K562 (cell line): ENCODE data around the gene PEDS1. TPM values are rescaled to one million over a fixed set of nuclear protein-coding genes. Genes with fewer than 3 reads are reported as not detected.
A peak's percentile ranks its signal among the peaks of the same experiment; 100 is the strongest.

Experiments
- BCL6 ChIP-seq: fragments of 250-450 bp; sonication (Bioruptor Pico); IDR thresholded peaks from 2 replicates; pipeline ENCODE4 v1.4.0; 2020
- CHD1 ChIP-seq: fragments of 200-600 bp; sonication (generic); IDR thresholded peaks from one replicate; pipeline ENCODE4 v1.6.1; 2012; ENCODE audit warnings: mild to moderate bottlenecking, moderate library complexity, low read length, inconsistent platforms
- ETS2 ChIP-seq: IDR thresholded peaks from 2 replicates; pipeline ENCODE4 v1.6.1; 2016; ENCODE audit warnings: borderline replicate concordance, missing genetic modification characterization, mild to moderate bottlenecking, moderate library complexity, missing compliant biosample characterization; ENCODE audit not compliant: poor library complexity, severe bottlenecking
- HMBOX1 ChIP-seq: sonication (generic); IDR thresholded peaks from 2 replicates; pipeline ENCODE4 v1.6.1; 2016
- HMG20A ChIP-seq: fragments of 450-650 bp; formaldehyde crosslinking; conservative IDR thresholded peaks from 2 replicates; pipeline ENCODE4 v1.4.0; 2020; ENCODE audit warnings: mild to moderate bottlenecking, mixed read lengths
- NFIX ChIP-seq: fragments of 250-450 bp; sonication (Bioruptor Pico); IDR thresholded peaks from 2 replicates; pipeline ENCODE4 v1.4.0; 2020; ENCODE audit warnings: low read depth, mild to moderate bottlenecking, moderate library complexity
- NR2C1 ChIP-seq, 2 experiments: fragments of 450-650 bp; IDR thresholded peaks; 2 replicates each; pipeline ENCODE4 v1.6.1; 2017; ENCODE audit warnings: mild to moderate bottlenecking in 2 of 2, antibody characterized with exemption in 1 of 2, inconsistent platforms in 1 of 2, missing compliant biosample characterization in 1 of 2, missing genetic modification characterization in 1 of 2
- RNF2 ChIP-seq: sonication (generic); IDR thresholded peaks from 2 replicates; pipeline ENCODE4 v1.6.1; 2016
- SMARCC2 ChIP-seq: fragments of 450-650 bp; IDR thresholded peaks from 2 replicates; pipeline ENCODE4 v1.6.1; 2017; ENCODE audit warnings: antibody characterized with exemption, moderate library complexity, mild to moderate bottlenecking, low read depth
- STAG1 ChIP-seq: sonication (generic); formaldehyde crosslinking; IDR thresholded peaks from 2 replicates; pipeline ENCODE4 v1.5.0; 2020; ENCODE audit warnings: missing genetic modification reagents, borderline replicate concordance
- U2AF2 ChIP-seq: fragments of 200-400 bp; formaldehyde crosslinking; optimal IDR thresholded peaks from 2 replicates; pipeline ENCODE3; 2017; ENCODE audit warnings: low read depth, mild to moderate bottlenecking, low read length
- ZBED1 ChIP-seq: IDR thresholded peaks from 2 replicates; pipeline ENCODE4 v1.6.1; 2014
- ZBTB1 ChIP-seq: sonication (generic); formaldehyde crosslinking; IDR thresholded peaks from 2 replicates; pipeline ENCODE4 v1.8.1; 2023; ENCODE audit warnings: missing genetic modification reagents, low read depth, mild to moderate bottlenecking, borderline replicate concordance
- ZBTB9 ChIP-seq: fragments of 450-650 bp; formaldehyde crosslinking; IDR thresholded peaks from 2 replicates; pipeline ENCODE4 v1.4.0; 2020; ENCODE audit warnings: mild to moderate bottlenecking, moderate library complexity
- ZFP1 ChIP-seq: fragments of 450-650 bp; formaldehyde crosslinking; IDR thresholded peaks from 2 replicates; pipeline ENCODE4 v1.4.0; 2020; ENCODE audit warnings: mild to moderate bottlenecking, mixed read lengths
- ZNF263 ChIP-seq: sonication (generic); formaldehyde crosslinking; IDR thresholded peaks from 2 replicates; pipeline ENCODE4 v1.8.0; 2022; ENCODE audit warnings: mild to moderate bottlenecking, missing genetic modification reagents, borderline replicate concordance
- ZNF280A ChIP-seq: fragments of 450-650 bp; IDR thresholded peaks from 2 replicates; pipeline ENCODE4 v1.6.1; 2018; ENCODE audit warnings: mild to moderate bottlenecking, low read depth; ENCODE audit not compliant: partially characterized antibody
- ZNF354B ChIP-seq: fragments of 250-450 bp; sonication (Bioruptor Pico); IDR thresholded peaks from 2 replicates; pipeline ENCODE4 v1.4.0; 2020
- ZNF512 ChIP-seq: IDR thresholded peaks from 2 replicates; pipeline ENCODE4 v1.6.1; 2016; ENCODE audit warnings: missing genetic modification characterization, missing compliant biosample characterization
- ZNF785 ChIP-seq: fragments of 250-450 bp; sonication (Bioruptor Pico); IDR thresholded peaks from 2 replicates; pipeline ENCODE4 v1.4.0; 2020; ENCODE audit warnings: mild to moderate bottlenecking
- ZSCAN29 ChIP-seq: fragments of 450-650 bp; IDR thresholded peaks from 2 replicates; pipeline ENCODE4 v1.6.1; 2017
- polyA plus RNA-seq, 8 experiments: library from polyadenylated mRNA; depleted of rRNA in 4 of 8; stranded (reverse) in 5 of 8; unstranded in 3 of 8; fragments of >200 nt; fragmentation: Nextera tagmentation in 2 of 8; fragmentation: Illumina TruSeq in 1 of 8; extraction: Ambion mirVana in 2 of 8; extraction: Trizol in 1 of 8; gene quantifications; 2 replicates each; pipeline versions ENCODE4 v1.2.1 to v1.2.3, GENCODE V29; 2011 to 2014; ENCODE audit warnings: inconsistent platforms in 1 of 8, missing spikeins in 1 of 8
- total RNA-seq, 7 experiments: library from RNA; depleted of rRNA in 6 of 7; stranded (reverse); fragments of >200 nt in 6 of 7; fragmentation: Illumina TruSeq in 2 of 7; extraction: Trizol in 2 of 7; gene quantifications; 2 replicates each; pipeline versions ENCODE4 v1.2.1 to v1.2.3, GENCODE V29; 2011 to 2021; ENCODE audit warnings: low replicate concordance in 1 of 7

Gene PEDS1
- total and polyA plus RNA-seq, 9 of the 15 experiments (the other 6 are each of a cell fraction or from before 2014, with no cell fraction given) = 2.9 to 38.5 (median 24.2) TPM

GRCh38 chr20:50190251-50191064 is 36.9 kb upstream of the PEDS1 start, which contains the start of gene CEBPB (continued):
- no peak for TF ChIP-seq ZNF280A
- TF ChIP-seq STAG1 = peak; percentile 74; the same call in 1 of the 2 replicates
- no peak for TF ChIP-seq NFIX (CRISPR knock-in tag)
- peak; percentile 64 for TF ChIP-seq CHD1
- TF ChIP-seq HMBOX1 = no peak
- no peak for TF ChIP-seq ZSCAN29
- peak; percentile 90 for TF ChIP-seq ZBTB9 (CRISPR knock-in tag)
- no peak for TF ChIP-seq NR2C1 (IDR thresholded peaks at IDR 0.05)
- TF ChIP-seq NR2C1 (tag; IDR thresholded peaks at IDR 0.05) = no peak
- no peak for TF ChIP-seq ZNF785 (CRISPR knock-in tag)
- no peak for TF ChIP-seq ZNF263
- TF ChIP-seq BCL6 (CRISPR knock-in tag) = no peak
- TF ChIP-seq U2AF2 = no peak
- TF ChIP-seq ZBTB1 (CRISPR knock-in tag) = no peak
- TF ChIP-seq HMG20A = no peak
- no peak; the same call in 1 of the 2 replicates for TF ChIP-seq RNF2
- peak; percentile 21; the same call in 1 of the 2 replicates for TF ChIP-seq ZFP1 (CRISPR knock-in tag)
- no peak for TF ChIP-seq ETS2 (tag)
- TF ChIP-seq SMARCC2 = no peak; the same call in 1 of the 2 replicates
- no peak for TF ChIP-seq ZNF512
- no peak for TF ChIP-seq ZBED1
- no peak for TF ChIP-seq ZNF354B (CRISPR knock-in tag)
